Stimulated activated CD4-positive, alpha-beta T cell treated with anti-CD3 and anti-CD28 coated beads, Interleukin-15, amount 100 ng/mL, for 48 hours (primary cell): ENCODE data around the gene MRPS18B.

Experiments
- DNase-seq, 2 donors: peaks; one replicate each; pipeline ENCODE4 v3.0.0-alpha.2; 2020; ENCODE audit warnings: low read depth in 2 of 2

Gene MRPS18B

DNA sequence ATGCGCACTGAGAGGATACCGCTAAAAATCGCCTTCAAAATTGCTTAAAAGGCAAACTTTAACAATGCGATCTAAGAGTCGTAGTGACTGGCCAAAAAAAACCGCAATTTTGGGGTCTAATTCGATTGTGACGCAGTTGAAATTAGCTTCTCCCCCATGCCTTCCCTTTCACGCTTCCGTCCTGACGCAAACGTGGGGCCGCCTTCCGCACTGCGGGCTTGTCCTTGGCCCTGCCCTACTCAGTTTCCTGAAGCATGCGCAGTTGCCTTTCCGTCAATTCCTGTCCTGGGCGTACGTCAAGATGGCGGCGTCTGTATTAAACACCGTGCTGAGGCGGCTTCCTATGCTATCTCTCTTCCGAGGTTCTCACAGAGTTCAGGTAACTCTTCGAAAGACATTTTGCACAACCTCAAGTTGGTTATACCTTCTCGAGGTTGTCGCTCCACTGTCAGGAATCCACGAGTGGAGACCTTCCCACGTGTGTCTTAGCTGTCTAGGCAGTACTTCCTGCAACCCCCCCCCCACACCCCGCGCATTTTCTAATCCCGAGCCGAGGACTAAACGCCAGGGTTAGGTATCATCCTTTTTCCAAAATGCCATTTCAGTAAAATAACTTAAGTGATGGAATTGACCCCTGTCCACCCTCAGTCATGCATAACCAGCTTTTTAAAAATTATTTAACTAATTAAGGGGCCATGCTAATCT lies at the start of gene MRPS18B:
Gene MRPS18B (plus strand): TSS at position 276 of the 705 bp plus-strand sequence. CDS start 26 bp downstream, at position 302.
- peak; percentile 95 to 97 for DNase-seq

DNA sequence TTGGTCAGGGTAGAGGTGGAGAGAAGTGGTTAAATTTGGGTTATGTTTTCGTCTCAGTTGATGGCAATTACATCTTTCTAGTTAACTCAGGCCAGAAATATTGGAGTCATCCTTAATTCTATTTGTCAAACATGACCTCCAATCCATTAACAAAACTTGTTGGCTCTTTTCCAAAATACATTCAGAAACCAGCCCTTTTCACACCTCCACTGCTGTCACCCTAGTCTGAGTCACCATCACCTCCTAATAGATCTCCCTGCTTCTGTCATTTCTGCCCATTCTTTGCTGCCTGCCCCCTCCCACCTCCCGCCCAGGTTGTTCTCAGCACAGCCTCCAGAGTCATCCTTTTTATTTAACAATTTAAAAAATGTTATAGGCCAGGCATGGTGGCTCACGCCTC lies 49.4 kb upstream of the MRPS18B start:
- DNase-seq = peak; percentile 36 to 39

DNA sequence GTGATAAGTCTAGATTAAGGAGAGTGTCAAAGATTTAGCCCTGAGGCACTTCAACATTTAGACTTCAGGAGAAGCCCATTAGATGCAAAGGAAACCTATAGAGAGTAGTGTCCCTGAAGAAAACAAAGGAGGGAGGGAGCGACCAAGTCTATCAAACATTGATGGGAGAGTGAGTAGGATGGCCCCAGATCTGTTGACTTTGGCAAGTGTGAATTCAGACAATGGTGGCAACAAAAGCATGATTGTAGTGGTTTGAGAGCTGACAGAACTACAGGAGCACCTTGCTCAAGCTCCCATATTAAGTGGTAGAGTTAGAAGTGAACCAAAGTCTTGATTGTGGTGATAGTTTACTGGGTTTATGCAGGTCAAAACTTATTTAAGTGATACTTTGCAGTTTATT lies 47.4 kb upstream of the MRPS18B start:
- no peak for DNase-seq

DNA sequence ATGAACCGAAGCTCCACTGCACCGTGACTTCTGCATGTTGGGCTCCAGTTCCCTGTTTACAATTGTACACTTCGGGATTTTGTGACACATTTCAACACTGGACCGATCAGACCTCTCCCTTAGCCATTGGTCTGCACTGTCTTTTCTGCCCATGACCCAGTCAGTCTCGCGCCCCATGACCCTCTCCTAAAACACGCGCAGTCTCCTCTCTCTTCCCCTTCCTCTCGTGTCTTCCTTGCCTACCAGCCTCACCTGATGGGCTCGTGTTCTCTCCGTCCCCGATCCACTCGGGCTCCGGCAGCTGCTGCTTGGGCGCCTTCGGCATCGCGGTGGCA lies 46.9 kb upstream of the MRPS18B start:
- no peak for DNase-seq

DNA sequence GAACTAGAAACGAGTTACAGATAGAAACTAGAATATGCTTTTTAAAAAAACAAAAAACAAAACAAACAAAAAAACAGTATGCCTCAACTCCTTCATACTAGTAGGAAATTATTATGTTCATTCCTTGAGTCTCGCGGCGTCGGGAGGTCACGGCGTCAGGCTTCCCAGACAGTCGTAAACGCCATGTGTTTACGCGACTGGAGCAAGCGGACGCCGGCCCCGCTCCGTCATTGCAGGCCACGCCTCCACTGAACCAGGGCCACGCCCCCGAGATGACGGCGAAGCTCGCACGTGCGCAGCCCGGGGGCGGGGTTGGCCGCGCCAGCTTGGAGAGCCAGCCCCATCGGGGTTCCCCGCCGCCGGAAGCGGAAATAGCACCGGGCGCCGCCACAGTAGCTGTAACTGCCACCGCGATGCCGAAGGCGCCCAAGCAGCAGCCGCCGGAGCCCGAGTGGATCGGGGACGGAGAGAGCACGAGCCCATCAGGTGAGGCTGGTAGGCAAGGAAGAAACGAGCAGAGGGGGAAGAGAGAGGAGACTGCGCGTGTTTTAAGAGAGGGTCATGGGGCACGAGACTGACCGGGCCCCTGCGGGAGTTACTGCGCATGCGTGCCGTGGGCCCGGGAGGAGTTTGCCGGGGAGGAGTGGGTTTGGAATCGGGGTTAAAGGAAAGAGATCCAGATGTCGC lies 46.4 kb upstream of the MRPS18B start, which contains the start of gene ABCF1:
Gene ABCF1 (plus strand): TSS at position 368 of the 687 bp plus-strand sequence. CDS start 46 bp downstream, at position 414.
- peak; percentile 98 to 99 for DNase-seq

DNA sequence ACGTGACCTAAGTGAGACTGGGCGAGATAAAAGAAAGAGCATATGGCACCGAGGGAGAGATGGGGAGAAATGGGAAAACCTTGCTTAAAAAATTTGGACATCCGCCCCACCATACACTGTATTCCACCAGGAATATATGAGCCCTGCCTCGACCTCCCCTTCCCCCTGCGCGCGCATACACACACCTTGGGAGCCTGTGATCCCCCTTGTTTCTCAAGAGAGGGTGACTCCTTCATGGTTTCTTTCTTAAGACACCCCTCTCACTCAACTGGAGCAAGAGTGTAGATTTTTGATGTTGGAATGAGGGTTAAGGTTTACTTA lies 45.9 kb upstream of the MRPS18B start:
- no peak for DNase-seq

DNA sequence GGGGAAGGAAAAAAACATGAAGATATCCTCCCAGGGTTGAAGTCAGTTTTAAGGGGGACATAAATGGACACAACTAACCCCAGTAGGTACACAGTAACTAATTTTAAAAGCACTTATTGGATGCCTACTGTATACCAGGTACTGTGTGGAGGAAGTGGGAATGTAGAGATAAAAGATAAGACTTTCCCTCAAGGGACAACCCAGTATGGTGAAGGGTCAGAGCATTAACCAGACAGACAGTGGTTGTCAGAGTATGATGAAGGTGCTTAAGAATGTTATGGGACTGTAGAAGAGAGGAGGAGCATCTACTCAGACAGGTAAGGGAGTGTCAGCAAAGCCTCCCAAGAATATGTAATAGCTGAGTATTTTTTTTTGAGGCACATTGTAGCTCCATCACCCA lies 45.5 kb upstream of the MRPS18B start:
- no peak for DNase-seq

DNA sequence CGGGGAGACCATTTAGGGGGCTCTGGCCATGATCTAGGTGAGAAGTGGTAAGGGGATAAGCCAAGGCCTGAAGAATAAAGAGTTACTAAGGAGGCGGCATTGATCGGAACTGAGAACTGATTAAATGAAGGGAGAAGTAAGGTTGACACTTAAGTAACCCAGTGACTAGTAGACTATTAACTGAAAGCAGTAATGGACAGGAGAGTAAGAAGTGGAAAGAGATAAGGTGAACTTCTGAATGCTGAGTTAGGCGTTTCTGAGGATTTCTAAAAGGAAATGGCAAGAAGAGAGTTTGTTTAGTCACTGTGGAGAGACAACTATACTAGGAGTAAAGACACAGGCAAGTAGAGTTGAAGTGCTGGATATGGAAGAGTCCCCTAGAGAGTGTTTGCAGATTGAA lies 44.5 kb upstream of the MRPS18B start:
- DNase-seq = no peak

DNA sequence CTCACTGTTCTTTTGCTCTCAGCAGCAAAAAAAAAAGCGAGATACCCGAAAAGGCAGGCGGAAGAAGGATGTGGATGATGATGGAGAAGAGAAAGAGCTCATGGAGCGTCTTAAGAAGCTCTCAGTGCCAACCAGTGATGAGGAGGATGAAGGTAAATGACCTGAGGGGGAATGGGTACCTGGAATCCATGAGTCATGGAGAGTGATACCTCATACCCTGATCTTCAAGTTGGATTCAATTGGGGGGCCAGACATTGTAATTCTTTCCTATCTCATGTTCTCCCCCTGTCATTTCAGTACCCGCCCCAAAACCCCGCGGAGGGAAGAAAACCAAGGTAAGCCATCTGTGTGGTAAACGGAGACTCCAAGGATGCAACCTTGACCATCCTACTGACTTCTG lies 39.6 kb upstream of the MRPS18B start:
- no peak for DNase-seq

DNA sequence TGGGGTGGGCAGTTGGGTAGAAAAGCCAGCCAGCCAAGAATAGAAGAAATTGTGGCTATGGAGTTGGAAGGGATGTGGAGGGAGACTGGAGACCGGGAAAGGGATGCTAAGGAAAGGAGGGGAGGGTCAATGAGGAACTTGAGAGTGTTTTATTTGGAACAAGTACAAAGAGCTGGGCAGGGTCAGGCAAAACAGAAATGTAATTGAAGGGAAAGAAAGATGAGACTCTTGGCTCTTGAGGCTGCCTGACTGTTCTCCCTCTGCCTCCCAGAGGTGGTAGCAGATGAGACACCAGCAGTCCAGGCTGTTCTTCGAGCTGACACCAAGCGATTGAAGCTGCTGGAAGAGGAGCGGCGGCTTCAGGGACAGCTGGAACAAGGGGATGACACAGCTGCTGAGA lies 33.7 kb upstream of the MRPS18B start:
- DNase-seq = no peak

DNA sequence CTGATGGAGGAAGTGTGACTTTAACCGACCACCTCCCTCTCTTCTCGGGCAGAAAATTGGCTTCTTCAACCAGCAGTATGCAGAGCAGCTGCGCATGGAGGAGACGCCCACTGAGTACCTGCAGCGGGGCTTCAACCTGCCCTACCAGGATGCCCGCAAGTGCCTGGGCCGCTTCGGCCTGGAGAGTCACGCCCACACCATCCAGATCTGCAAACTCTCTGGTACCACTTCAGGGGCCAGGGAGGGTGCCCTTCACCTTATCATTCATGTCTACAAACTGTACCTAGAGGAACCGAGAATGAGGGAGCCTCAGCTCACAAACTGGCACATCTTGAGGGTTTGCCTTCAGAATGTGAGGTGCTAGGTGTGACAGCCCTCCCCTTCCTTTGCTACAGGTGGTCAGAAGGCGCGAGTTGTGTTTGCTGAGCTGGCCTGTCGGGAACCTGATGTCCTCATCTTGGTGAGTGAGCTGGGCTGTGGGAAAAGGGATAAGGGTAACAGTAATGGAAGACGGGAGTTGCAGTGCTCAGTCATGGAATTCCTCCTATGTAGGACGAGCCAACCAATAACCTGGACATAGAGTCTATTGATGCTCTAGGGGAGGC lies 27.8 kb upstream of the MRPS18B start:
- no peak for DNase-seq

DNA sequence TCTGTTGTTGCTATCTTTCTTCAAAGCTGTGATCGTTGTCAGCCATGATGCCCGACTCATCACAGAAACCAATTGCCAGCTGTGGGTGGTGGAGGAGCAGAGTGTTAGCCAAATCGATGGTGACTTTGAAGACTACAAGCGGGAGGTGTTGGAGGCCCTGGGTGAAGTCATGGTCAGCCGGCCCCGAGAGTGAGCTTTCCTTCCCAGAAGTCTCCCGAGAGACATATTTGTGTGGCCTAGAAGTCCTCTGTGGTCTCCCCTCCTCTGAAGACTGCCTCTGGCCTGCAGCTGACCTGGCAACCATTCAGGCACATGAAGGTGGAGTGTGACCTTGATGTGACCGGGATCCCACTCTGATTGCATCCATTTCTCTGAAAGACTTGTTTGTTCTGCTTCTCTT lies 27.1 kb upstream of the MRPS18B start:
- DNase-seq = no peak

DNA sequence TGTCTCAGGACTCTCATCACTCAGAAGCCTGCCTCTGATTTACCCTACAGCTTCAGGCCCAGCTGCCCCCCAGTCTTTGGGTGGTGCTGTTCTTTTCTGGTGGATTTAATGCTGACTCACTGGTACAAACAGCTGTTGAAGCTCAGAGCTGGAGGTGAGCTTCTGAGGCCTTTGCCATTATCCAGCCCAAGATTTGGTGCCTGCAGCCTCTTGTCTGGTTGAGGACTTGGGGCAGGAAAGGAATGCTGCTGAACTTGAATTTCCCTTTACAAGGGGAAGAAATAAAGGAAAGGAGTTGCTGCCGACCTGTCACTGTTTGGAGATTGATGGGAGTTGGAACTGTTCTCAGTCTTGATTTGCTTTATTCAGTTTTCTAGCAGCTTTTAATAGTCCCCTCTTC lies 26.6 kb upstream of the MRPS18B start:
- no peak for DNase-seq

DNA sequence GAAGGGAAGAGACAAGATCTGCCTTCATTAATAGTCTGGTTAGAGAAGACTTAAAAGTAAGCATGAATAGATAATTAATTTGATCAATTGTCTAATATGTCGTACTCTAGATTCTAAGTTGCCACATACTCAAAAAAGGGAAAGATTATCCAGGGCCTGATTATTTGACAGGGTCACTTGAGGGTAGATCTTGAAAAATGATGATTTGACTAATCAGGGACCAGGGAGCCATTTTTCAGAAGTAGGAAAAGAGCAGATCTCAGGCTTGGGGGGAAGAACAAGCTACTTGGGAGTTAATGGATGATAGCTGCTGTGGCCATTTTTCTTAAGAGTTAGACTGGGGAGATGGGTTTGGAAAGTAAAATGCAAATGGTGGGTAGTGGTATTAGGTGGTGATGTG lies 25.4 kb upstream of the MRPS18B start:
- DNase-seq = no peak

DNA sequence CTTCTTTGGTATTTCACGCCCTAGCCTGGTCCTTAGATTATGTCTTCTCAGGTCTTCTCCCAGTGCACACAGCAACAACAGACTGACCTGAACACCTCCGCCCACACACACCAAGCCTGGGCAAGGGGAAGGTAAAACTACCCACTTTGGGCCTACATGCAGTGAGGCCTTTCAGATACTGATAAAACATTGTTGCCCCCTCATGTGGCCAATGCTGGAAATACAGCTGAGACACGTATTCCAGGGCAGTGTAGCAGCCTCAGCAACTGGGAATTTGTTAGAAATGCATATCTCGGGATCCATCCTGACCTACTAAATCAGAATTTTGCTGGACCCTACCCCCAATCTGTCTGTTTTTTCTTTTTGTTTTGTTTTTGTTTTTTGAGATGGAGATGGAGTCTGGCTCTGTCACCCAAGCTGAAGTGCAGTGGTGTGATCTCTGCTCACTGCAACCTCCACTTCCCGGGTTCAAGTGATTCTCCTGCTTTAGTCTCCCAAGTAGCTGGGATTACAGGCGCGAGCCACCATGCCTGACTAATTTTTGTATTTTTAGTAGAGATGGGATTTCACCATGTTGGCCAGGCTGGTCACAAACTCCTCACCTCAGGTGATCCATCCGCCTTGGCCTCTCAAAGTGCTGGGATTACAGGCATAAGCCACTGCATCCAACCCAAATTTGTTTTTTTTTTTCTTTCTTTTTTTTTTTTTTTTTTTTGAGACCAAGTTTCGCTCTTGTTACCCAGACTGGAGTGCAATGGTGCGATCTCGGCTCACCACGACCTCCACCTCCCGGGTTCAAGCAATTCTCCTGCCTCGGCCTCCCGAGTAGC lies 20.1 kb upstream of the MRPS18B start:
- DNase-seq = peak; percentile 47 to 77

DNA sequence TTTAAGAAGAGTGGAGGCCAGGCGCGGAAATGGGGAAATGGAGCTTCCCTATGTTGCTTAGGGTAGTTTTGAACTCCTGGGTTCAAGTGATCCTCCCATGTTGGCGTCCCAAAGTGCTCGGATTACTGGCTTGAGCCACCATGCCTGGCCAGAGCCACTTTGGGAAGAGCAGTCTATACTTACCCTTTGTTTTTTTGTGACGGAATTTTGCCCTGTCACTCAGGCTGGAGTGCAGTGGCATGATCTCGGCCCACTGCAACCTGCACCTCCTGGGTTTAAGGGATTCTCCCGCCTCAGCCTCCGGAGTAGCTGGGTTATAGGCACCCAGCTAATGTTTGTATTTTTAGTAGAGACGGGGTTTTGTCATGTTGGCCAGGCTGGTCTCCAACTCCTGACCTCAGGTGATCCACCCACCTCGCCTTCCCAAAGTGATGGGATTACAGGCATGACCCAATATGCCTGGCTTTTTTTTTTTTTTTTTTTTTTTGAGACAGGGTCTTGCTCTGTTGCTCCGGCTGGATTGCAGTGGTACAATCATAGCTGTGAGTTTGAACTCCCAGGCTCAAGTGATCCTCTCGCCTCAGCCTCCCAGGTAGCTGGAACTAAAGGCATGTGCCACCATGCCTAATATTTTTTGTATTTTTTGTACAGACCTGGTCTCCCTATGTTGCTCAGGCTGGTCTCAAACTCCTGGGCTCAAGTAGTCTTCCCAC lies 18.6 kb upstream of the MRPS18B start:
- DNase-seq = no peak

DNA sequence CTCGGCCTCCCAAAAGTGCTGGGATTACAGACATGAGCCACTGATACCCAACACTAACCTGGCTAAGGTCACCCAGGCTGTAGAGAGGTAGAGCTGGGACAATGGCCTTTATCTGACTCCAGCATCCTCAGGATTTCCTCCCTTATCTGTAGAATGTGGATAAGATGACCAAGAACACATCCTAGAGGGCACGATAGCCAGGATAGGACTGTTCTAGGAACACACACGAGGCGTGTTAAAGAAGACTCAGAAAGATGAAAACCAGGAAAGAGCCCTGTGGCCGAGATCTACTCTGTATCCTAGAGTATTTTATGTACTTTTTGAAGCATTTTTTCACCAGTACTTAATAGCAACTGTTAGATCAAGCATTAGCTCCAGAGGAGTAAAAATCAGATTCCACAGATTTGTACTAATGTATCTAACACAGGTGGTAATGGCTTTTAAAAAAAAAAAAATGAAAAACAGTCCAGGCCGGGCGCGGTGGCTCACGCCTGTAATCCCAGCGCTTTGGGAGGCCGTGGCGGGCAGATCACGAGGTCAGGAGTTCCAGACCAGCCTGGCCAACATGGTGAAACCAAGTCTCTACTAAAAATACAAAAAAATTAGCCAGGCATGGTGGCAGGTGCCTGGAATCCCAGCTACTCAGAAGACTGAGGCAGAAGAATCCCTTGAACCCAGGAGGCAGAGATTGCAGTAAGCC lies 17.9 kb upstream of the MRPS18B start:
- DNase-seq = no peak

DNA sequence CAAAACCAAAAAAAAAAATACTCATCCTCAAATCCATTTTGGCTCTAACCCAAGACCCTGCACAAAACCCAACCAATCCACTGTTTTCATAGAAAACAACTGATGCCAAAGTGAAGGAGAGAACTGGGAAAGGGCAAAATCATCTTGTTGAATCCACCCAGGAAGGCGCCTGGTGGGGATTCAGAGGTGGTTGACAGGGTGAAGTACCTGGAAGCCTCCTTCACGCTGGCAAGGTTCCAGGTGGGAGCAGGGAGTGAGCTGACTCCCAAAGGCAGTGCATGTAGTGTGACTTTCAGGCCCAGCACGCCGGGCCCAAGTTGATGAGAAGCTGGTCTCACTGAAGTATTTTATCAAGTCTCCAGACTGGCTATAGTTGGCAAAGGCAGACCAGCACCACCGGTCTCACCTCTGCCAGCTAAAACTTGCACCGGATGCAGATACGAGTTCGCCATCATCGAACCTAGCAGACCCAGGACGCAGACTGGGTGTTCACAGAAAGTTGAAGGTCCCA lies 17.1 kb upstream of the MRPS18B start:
- no peak for DNase-seq

DNA sequence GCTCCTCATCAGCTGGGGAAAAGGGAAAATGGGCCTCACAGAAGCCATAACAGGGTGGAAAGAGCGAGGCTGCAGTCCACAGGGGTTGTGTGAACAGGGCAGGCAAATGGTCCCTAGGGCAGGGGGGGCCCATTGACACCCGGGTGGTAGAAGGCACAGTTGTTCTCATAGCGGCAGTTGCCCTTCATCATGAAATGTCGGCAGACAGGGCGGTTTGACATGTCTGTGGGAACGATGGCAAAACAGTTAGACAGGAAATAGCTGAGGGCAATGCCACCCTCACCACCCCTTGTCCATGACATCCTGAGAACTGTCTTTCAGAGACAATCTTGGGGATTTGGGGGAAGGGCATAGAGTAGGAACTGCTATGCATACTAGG lies 16.2 kb upstream of the MRPS18B start:
- DNase-seq = no peak

DNA sequence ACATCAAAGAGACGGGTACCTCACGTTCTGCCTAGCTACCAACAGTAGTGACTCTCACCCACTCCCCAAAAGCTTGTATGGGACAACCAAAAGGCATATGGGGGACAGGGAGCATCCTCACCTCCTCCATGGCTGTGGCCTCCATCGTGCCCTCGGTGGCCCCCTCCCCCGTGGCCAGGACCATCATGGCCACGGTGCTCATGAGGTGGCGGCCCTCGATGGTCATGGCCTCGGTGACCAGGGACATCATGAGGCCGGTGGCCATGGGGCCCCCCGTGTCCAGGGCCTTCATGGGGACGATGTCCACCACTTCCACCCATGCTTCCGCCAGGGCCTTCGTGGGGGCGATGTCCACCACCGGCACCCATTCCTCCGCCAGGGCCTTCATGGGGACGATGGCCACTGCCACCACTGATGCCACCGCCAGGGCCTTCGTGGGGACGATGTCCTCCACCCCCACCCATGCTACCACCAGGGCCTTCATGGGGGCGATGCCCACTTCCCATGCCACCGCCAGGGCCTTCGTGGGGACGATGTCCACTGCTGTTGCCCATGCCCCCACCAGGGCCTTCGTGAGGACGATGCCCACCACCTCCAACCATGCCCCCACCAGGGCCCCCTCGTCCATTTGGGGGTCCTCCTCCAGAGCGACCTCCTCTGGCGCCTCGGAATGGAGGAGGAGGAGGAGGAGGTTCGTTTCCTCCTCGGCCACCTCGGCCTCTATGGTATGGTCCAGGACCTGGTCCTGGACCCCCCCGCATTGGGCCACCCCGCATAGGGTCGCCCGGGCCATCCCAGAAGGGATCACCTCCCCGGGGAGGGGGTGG lies 15.6 kb upstream of the MRPS18B start:
- no peak for DNase-seq
